BJ (cell line): Measurements from ENCODE around the gene CPLX4. TPM values are rescaled to one million over a fixed set of nuclear protein-coding genes. Genes with fewer than 3 reads are reported as not detected.

ENCODE experiments used
- CTCF ChIA-PET: fragments of 350-600 bp; formaldehyde crosslinking; extraction: SDS; loops from one replicate; lab custom pipeline; 2021; ENCODE audit warnings: antibody characterized with exemption, inconsistent platforms; lab: Yijun Ruan, JAX
- POLR2A ChIA-PET: fragments of 300-600 bp; sonication (Branson Sonifier 250); formaldehyde crosslinking; extraction: SDS; loops from one replicate; lab custom pipeline; 2021; ENCODE audit warnings: antibody characterized with exemption; lab: Charles Lee
- DNase-seq: peaks from one replicate; pipeline ENCODE4 v3.0.0-alpha.2; 2011; ENCODE audit warnings: low read depth
- H3K27me3 ChIP-seq: 2 replicates; pipeline ENCODE4 v1.6.0; 2011; ENCODE audit warnings: low read length; ENCODE audit not compliant: control insufficient read depth, insufficient read depth
- H3K36me3 ChIP-seq: 2 replicates; pipeline ENCODE4 v1.5.1; 2011; ENCODE audit warnings: low read length; ENCODE audit not compliant: control insufficient read depth, insufficient read depth
- H3K4me3 ChIP-seq: 2 replicates; pipeline ENCODE4 v1.5.1; 2011; ENCODE audit warnings: low read depth, mild to moderate bottlenecking, control low read depth, low read length
- polyA plus RNA-seq: library from polyadenylated mRNA; depleted of rRNA; stranded (reverse); fragments of >200 nt; gene quantifications from 2 replicates; pipeline ENCODE4 v1.2.3, GENCODE V29; 2011
- TF ChIP-seq, protein P1 (sequence below): IDR thresholded peaks from 2 replicates; pipeline ENCODE4 v1.5.1; 2011; ENCODE audit warnings: low read depth, mild to moderate bottlenecking, control low read depth, inconsistent platforms, low read length, moderate library complexity; ENCODE audit not compliant: insufficient read depth

Gene CPLX4
- polyA plus RNA-seq, 1 experiment, result not detected

DNA sequence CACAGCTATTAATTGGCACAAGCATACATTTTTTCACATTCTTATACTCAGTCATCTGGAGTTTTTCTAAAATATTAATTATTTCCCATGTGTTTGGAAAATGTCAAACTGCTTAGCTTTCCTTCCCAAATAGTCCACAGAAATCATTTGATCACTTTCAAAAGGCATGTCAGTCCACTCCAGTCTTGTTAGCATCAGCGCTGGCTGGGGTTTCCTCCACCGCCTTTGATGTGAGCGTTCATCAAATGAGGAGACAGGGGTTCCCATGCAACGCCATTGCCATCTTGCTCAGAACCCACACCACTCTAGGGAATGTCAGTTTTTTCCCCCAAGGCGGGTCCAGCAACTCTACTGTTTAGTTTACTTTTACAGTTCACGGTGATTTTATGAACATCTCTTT is 32.1 kb downstream of the CPLX4 start:
- CTCF ChIA-PET, result interaction anchor here (1.3 to 1.9 kb wide), 3 partner anchors 22 to 116 kb away, joined by 3 to 5 read pairs (median 5); no protein-coding TSS in a partner anchor
- TF ChIP-seq, protein P1, sequence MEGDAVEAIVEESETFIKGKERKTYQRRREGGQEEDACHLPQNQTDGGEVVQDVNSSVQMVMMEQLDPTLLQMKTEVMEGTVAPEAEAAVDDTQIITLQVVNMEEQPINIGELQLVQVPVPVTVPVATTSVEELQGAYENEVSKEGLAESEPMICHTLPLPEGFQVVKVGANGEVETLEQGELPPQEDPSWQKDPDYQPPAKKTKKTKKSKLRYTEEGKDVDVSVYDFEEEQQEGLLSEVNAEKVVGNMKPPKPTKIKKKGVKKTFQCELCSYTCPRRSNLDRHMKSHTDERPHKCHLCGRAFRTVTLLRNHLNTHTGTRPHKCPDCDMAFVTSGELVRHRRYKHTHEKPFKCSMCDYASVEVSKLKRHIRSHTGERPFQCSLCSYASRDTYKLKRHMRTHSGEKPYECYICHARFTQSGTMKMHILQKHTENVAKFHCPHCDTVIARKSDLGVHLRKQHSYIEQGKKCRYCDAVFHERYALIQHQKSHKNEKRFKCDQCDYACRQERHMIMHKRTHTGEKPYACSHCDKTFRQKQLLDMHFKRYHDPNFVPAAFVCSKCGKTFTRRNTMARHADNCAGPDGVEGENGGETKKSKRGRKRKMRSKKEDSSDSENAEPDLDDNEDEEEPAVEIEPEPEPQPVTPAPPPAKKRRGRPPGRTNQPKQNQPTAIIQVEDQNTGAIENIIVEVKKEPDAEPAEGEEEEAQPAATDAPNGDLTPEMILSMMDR, result no peak
- DNase-seq, result no peak
- Histone ChIP-seq H3K36me3 (no peaks in the 10 kb centered on the region), H3K4me3 (no peak overlapping the region), H3K27me3 (peaks cover 22% of the 10 kb centered on the region)
- POLR2A ChIA-PET, result no interaction called here

DNA sequence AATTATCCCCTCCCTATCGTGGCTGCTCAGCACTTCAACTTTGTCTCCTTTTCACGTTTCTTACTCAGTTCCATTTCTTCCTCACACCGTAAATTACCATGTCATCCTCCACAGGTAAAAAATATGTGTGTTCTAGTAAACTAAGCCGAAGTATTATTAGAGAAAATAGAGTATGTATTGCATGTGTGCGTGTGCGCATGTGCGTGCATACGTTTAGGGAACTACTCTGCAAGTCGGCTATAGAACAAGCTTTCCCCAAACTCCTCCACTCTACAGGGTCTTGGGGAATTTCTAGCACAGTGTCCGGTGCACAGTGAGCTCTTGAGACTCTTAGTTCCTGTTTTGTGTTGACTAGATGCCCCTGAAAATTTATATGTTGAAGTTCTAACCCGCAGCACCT is 36.1 kb downstream of the CPLX4 start:
- H3K27me3 ChIP-seq, result peaks cover 25% of the 10 kb centered on the region
- ChIA-PET CTCF (interaction anchor here (0.6 to 1.1 kb wide), 3 partner anchors 13 to 532 kb away, joined by 3 to 4 read pairs (median 3); no protein-coding TSS in a partner anchor), POLR2A (no interaction called here)
- no peak for DNase-seq
- TF ChIP-seq, protein P1, result no peak
- no peak overlapping the region for H3K4me3 ChIP-seq
- no peaks in the 10 kb centered on the region for H3K36me3 ChIP-seq

DNA sequence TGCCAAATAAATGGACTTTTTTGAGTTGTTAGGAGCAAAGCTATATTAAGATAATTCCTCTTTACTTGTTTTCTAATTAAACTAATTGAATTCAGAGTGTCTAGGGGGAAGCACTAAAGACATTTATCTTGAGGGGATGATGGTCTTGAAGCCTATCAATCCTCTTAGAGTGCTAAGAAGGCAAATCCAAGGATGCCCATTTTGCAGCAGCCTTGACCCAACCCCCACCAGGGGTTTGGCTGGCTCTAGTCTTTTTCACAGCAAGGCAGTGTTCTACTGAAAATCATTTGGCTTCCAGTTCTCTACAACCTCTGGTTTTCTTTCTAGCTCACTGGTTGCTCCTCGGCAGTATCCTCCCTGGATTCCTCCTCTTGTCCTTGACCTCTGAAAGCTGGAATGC is 38.7 kb downstream of the CPLX4 start:
- peaks cover 27% of the 10 kb centered on the region for H3K27me3 ChIP-seq
- H3K4me3 ChIP-seq, result no peak overlapping the region
- ChIA-PET POLR2A (no interaction called here), CTCF (interaction anchor here (1.1 to 1.9 kb wide), 3 partner anchors 10 to 123 kb away, joined by 3 to 7 read pairs (median 7); no protein-coding TSS in a partner anchor)
- no peak for DNase-seq
- TF ChIP-seq, protein P1, result no peak
- no peaks in the 10 kb centered on the region for H3K36me3 ChIP-seq

DNA sequence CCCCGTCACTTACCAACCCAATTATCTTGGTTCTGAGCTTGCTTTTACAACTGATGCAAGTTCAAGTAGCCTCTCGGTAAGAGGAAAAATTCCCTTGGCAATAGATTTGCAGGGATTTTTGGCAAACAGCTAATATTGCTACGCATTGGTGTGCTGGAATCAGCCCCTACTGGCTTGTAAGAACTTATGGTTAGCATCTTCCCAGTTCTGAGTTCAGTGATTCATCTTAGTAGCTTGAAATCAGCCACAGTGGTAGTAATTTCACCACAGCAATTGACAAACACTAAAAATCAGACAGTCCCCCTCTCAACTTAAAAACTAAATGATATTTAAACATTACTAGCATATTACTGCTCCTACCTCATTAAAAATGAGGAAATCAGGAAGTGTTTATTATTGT is 39.3 kb downstream of the CPLX4 start:
- no peak overlapping the region for H3K4me3 ChIP-seq
- H3K36me3 ChIP-seq, result no peaks in the 10 kb centered on the region
- POLR2A ChIA-PET, result no interaction called here
- peaks cover 32% of the 10 kb centered on the region for H3K27me3 ChIP-seq
- TF ChIP-seq, protein P1, result no peak
- CTCF ChIA-PET, result interaction anchor here (1.9 kb wide), 1 partner anchor 10 kb away, joined by 7 read pairs; no protein-coding TSS in a partner anchor
- DNase-seq, result no peak

DNA sequence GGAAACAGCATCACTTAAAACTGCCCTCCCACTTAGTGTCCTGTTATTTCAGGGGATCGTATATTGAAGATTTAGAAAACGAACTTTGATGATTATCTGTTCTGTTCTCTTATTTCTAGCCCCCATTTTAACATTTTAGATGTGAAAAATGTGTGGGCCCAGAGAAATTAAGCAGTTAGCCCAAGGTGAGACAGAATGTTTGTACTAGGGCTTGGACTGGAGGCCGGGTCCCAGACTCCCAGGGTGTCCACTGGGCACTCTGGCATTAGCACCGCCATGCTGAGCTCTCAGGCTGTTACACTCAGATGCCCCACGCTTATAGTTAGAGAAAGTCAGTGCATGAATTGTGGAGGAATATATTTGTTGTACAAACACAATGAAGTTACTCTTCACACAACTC is 39.7 kb downstream of the CPLX4 start:
- Histone ChIP-seq H3K4me3 (no peak overlapping the region), H3K36me3 (no peaks in the 10 kb centered on the region), H3K27me3 (peaks cover 36% of the 10 kb centered on the region)
- POLR2A ChIA-PET, result no interaction called here
- no peak for DNase-seq
- TF ChIP-seq, protein P1, result no peak
- CTCF ChIA-PET, result interaction anchor here (1.9 kb wide), 1 partner anchor 9 kb away, joined by 7 read pairs; no protein-coding TSS in a partner anchor
